GM12878 (cell line): ENCODE results near the gene MOV10L1. TPM values are rescaled to one million over a fixed set of nuclear protein-coding genes. Genes with fewer than 3 reads are reported as not detected.

Experiments used
- ATAC-seq: fragments of 200-7000 bp; cut with Tn5 transposase; 3 replicates; pipeline ENCODE4 v1.9.1; 2020; ENCODE audit warnings: mild to moderate bottlenecking, moderate library complexity
- BruUV-seq: library from RNA; stranded (reverse); fragments of 400-500 nt; replicated peaks from 2 replicates; lab custom pipeline; 2021; lab: Mats Ljungman, UMichigan
- CTCF ChIA-PET: fragments of 300-600 bp; sonication (Branson Sonifier 250); formaldehyde crosslinking; extraction: SDS; loops from one replicate; lab custom pipeline; 2021; ENCODE audit warnings: inconsistent platforms; lab: Yijun Ruan, JAX
- POLR2A ChIA-PET: fragments of 350-600 bp; formaldehyde crosslinking; extraction: SDS; loops from one replicate; lab custom pipeline; 2021; ENCODE audit warnings: inconsistent platforms; lab: Charles Lee
- RAD21 ChIA-PET: fragments of 300-600 bp; sonication (Branson Sonifier 250); formaldehyde crosslinking; loops from one replicate; lab custom pipeline; 2023; ENCODE audit warnings: antibody characterized with exemption; ENCODE audit not compliant: unreplicated experiment; lab: Charles Lee
- SMC1A ChIA-PET: fragments of 300-600 bp; sonication (Branson Sonifier 250); formaldehyde crosslinking; loops from one replicate; lab custom pipeline; 2023; ENCODE audit not compliant: unreplicated experiment, uncharacterized antibody; lab: Charles Lee
- DNase-seq: peaks from one replicate; pipeline ENCODE4 v3.0.0-alpha.2; 2011; ENCODE audit warnings: low read depth, low spot score
- FAIRE-seq: peaks from 3 replicates; lab custom pipeline; 2011; peaks lifted over from hg19 to GRCh38; lab: Jason Lieb, UNC
- H2AFZ ChIP-seq: 2 replicates; pipeline ENCODE4 v1.6.0; 2011; ENCODE audit warnings: low read depth, low read length, control low read depth; ENCODE audit not compliant: control insufficient read depth
- H3K27ac ChIP-seq: 2 replicates; pipeline ENCODE4 v1.5.1; 2011; ENCODE audit warnings: control low read depth; ENCODE audit not compliant: control insufficient read depth, insufficient read depth
- H3K27me3 ChIP-seq, 2 experiments: replicated peaks in 1 of 2; 2 replicates each; pipeline versions ENCODE4 v1.6.0 to v1.6.1; 2011; ENCODE audit warnings: low read length in 1 of 2; ENCODE audit not compliant: control insufficient read depth in 2 of 2, insufficient read depth in 2 of 2
- H3K36me3 ChIP-seq, 2 experiments: 2 replicates each; pipeline ENCODE4 v1.5.1; 2011; ENCODE audit warnings: low read length in 1 of 2; ENCODE audit not compliant: control insufficient read depth in 2 of 2, insufficient read depth in 2 of 2
- H3K4me1 ChIP-seq: 2 replicates; pipeline ENCODE4 v1.6.1; 2011; ENCODE audit warnings: mild to moderate bottlenecking, low read length, moderate library complexity, mixed read lengths; ENCODE audit not compliant: control insufficient read depth, insufficient read depth
- H3K4me2 ChIP-seq: 2 replicates; pipeline ENCODE4 v1.6.0; 2011; ENCODE audit warnings: control low read depth; ENCODE audit not compliant: control insufficient read depth, insufficient read depth
- H3K4me3 ChIP-seq: fragments of 200-600 bp; sonication (generic); 2 replicates; pipeline ENCODE4 v1.5.1; 2016
- H3K79me2 ChIP-seq: 2 replicates; pipeline ENCODE4 v1.6.0; 2011; ENCODE audit warnings: low read length; ENCODE audit not compliant: control insufficient read depth, insufficient read depth
- H3K9ac ChIP-seq: 2 replicates; pipeline ENCODE4 v1.8.0; 2011; ENCODE audit warnings: low read length, control low read depth, mixed read lengths; ENCODE audit not compliant: control insufficient read depth, insufficient read depth
- H3K9me3 ChIP-seq: replicated peaks from 3 replicates; pipeline ENCODE4 v1.5.1; 2011; ENCODE audit warnings: mild to moderate bottlenecking, low read length; ENCODE audit not compliant: control insufficient read depth, insufficient read depth
- H4K20me1 ChIP-seq: 2 replicates; pipeline ENCODE4 v1.6.0; 2011; ENCODE audit not compliant: control insufficient read depth, insufficient read depth
- ATF7 ChIP-seq: fragments of 450-650 bp; IDR thresholded peaks from 2 replicates; pipeline ENCODE4 v1.6.1; 2016; ENCODE audit warnings: low read depth, mild to moderate bottlenecking
- BCL3 ChIP-seq: IDR thresholded peaks from 2 replicates; pipeline ENCODE4 v1.6.1; 2011; ENCODE audit warnings: borderline replicate concordance, low read depth, mild to moderate bottlenecking, moderate library complexity, low read length; ENCODE audit not compliant: insufficient read depth, poor library complexity, severe bottlenecking
- HDGF ChIP-seq: fragments of 450-650 bp; IDR thresholded peaks from 2 replicates; pipeline ENCODE4 v1.6.1; 2016; ENCODE audit warnings: antibody characterized with exemption
- IRF3 ChIP-seq: fragments of 450-650 bp; IDR thresholded peaks from 2 replicates; pipeline ENCODE4 v1.6.1; 2014; ENCODE audit warnings: mild to moderate bottlenecking
- MEF2A ChIP-seq: IDR thresholded peaks from 2 replicates; pipeline ENCODE4 v1.6.1; 2011; ENCODE audit warnings: low read depth, mild to moderate bottlenecking, low read length, moderate library complexity; ENCODE audit not compliant: insufficient read depth
- MTA3 ChIP-seq: IDR thresholded peaks from 2 replicates; pipeline ENCODE4 v1.6.1; 2012; ENCODE audit warnings: low read length, inconsistent platforms, borderline replicate concordance
- NFXL1 ChIP-seq: fragments of 450-650 bp; IDR thresholded peaks from 2 replicates; pipeline ENCODE4 v1.6.1; 2017; ENCODE audit warnings: antibody characterized with exemption, mild to moderate bottlenecking, borderline replicate concordance
- RUNX3 ChIP-seq: IDR thresholded peaks from 2 replicates; pipeline ENCODE4 v1.6.1; 2012; ENCODE audit warnings: low read length, inconsistent platforms
- STAT1 ChIP-seq: fragments of 450-650 bp; conservative IDR thresholded peaks from 2 replicates; pipeline ENCODE4 v1.6.1; 2014; ENCODE audit warnings: antibody characterized with exemption, mild to moderate bottlenecking
- ZBTB33 ChIP-seq: fragments of 450-650 bp; IDR thresholded peaks from 2 replicates; pipeline ENCODE4 v1.6.1; 2017; ENCODE audit warnings: mild to moderate bottlenecking
- ZBTB4 ChIP-seq: fragments of 450-650 bp; formaldehyde crosslinking; IDR thresholded peaks from 2 replicates; pipeline ENCODE4 v1.4.0; 2022; ENCODE audit warnings: mild to moderate bottlenecking, moderate library complexity
- whole genome bisulfite sequencing: methylation state at CpG from one replicate; pipeline ENCODE4 v1.1.6; 2016; ENCODE audit warnings: low lambda C conversion rate; ENCODE audit not compliant: insufficient replicate concordance, insufficient coverage; ENCODE audit errors: missing lambda C conversion rate; 5-methylcytosine and 5-hydroxymethylcytosine counted together
- in situ Hi-C: fragments of 300-500 bp; cut with MboI; formaldehyde crosslinking; loops from 9 replicates; pipeline ENCODE4 v1.14.3; 2018; ENCODE audit warnings: mixed read lengths
- intact Hi-C: fragments of 100-400 bp; cut with micrococcal nuclease; formaldehyde crosslinking; loops from one replicate; pipeline ENCODE4 v1.14.2; 2022; ENCODE audit not compliant: unreplicated experiment
- polyA plus RNA-seq, 11 experiments: library from polyadenylated mRNA; depleted of rRNA in 4 of 11; unstranded in 6 of 11; stranded (reverse) in 5 of 11; fragments of >200 nt; fragmentation: Nextera tagmentation in 4 of 11; fragmentation: Illumina TruSeq in 1 of 11; extraction: Ambion mirVana in 4 of 11; extraction: Trizol in 1 of 11; gene quantifications; 1 replicate in 1 of 11; 2 replicates in 10 of 11; pipeline versions ENCODE4 v1.2.1 to v1.2.3, GENCODE V29; 2011 to 2016; ENCODE audit warnings: inconsistent platforms in 2 of 11, missing spikeins in 2 of 11, low read depth in 1 of 11
- total RNA-seq, 4 experiments: library from RNA; depleted of rRNA in 3 of 4; stranded (reverse); fragments of >200 nt in 3 of 4; fragmentation: Illumina TruSeq in 1 of 4; extraction: Trizol in 1 of 4; gene quantifications; 2 replicates each; pipeline versions ENCODE4 v1.2.1 to v1.2.3, GENCODE V29; 2013 to 2021

Gene MOV10L1
- total and polyA plus RNA-seq, 10 of the 15 experiments (the other 5 are each of a cell fraction or from before 2014, with no cell fraction given): 0.22 TPM; not detected in 9

GRCh38 chr22:50060441-50061140 lies 29.2 kb upstream of the MOV10L1 start:
- SMC1A ChIA-PET: no interaction called here
- Histone ChIP-seq H3K36me3 (no peaks in the 10 kb centered on the region), H3K9ac (no peak overlapping the region), H3K4me1 (0 out of 2 replicates have a peak, but pooled peaks cover 3% of the 10 kb centered on the region), H3K9me3 (no peaks in the 10 kb centered on the region), H3K4me2 (no peak overlapping the region), H3K79me2 (no peaks in the 10 kb centered on the region), H2AFZ (no peak overlapping the region), H4K20me1 (no peaks in the 10 kb centered on the region), H3K27me3 (no peaks in the 10 kb centered on the region; a peak in 2 of 4 replicates), H3K27ac (no peak overlapping the region), H3K4me3 (no peak overlapping the region)
- RAD21 ChIA-PET: no interaction called here
- in situ Hi-C loops: no loop called here
- no peak for FAIRE-seq
- no peak for ATAC-seq
- DNase-seq: no peak
- 53% methylated on average over 28 of the region's 28 CpGs for WGBS
- intact Hi-C loops: no loop called here
- no TSS peak for BruUV-seq
- POLR2A ChIA-PET: no interaction called here
- CTCF ChIA-PET: no interaction called here
- TF ChIP-seq HDGF (no peak), MTA3 (no peak), RUNX3 (no peak), NFXL1 (no peak), IRF3 (no peak), BCL3 (no peak), STAT1 (no peak), ZBTB33 (no peak), ZBTB4 (no peak), ATF7 (no peak), MEF2A (no peak)
